NCI-H510A (cell line): ENCODE results near the gene IQCE.
"Not testable (repeated sequence)": the region's sequence is repeated elsewhere in the genome, so short reads cannot be mapped to it uniquely, and the experiment has no call there.

Experiments used
- DNase-seq: peaks from one replicate; lab custom pipeline; 2025; lab: John Stamatoyannopoulos, UW

IQCE gene

DNA sequence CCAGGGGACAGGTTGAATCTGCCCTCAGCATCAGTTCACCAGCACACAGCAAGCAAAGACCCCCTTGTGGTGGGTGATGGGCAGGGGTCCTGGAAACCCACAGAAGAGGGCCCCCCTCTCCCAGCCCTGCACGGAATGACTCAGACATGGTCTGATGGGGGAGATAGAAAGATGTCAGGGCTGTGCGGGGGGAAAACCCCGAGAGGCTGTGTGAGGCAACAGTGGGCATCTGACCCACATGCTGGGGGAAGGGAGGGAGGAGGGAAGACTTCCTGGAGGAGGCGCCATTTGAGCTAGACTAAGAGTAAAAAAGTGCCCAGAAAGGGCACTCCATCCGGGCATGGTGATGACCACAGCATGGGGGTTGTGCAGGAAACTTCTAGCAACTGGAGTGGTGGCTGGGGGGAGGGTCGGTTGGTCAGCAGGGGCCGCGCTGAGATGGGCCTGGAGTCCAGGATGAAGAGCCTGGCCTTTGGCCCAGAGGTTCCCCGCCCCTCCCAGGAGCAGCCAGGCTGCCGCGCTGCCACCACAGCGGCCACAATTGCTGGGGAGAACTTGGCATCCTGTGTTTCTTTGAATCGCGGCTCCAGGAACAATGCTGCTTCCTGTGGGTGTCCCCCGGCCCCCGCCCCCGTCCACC, 36.7 kb upstream of the IQCE start:
- no peak for DNase-seq

DNA sequence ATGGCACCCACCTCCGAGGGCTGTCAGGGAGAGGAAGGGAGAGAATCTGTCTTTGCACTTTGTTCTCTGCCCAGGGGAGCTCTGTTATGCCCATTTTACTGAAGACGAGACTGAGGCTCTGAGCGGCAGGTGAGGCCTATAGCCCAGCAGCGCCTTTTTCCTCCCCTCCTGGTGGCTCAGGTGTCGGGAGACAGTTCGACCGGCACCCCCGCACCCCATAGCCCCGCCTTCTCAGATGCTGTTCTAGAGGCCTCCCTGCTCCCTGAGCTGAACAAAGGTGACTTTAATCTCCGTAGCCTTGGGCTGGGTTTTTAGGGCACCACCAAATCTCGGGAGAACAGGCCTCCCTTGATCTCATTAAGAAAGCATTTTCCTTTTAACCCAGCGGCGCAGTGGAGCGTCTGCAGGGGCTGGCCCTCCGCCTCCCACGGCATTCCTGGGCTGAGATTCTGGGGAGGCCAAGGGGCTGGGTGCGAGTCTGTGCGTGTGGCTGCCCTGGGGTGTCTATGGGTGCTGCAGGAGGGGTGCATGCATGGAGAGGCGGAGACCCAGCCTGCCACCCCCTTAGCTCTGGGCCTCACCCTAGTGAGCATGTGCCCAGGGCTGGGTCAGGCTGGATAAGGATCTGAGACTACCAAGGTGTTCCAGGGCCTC, 35.9 kb upstream of the IQCE start:
- DNase-seq: peak; percentile 85

DNA sequence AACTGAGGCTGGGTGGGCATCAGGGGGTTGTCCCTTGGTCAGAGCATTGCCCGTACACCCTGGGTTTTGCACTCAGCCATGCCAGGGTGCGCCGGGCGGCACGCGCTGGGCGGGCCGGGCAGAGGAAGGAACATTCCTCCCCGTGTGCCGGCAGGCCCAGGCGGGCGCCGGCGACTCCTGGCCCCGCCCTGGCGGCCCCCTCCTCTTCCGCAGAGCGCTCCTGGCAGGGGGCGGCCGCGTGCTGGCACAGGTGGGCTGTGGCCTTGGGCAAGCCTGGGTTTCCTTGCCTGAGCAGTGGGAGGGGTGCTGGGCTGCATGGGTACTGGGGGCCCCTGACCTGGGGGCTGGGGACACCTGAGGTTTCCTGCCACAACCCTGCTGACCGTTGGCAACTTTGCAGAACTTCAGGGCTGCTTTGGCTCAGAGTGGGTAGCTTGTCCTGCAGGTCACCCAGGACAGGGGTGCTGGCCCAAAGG, 35.3 kb upstream of the IQCE start:
- DNase-seq: peak; percentile 99

DNA sequence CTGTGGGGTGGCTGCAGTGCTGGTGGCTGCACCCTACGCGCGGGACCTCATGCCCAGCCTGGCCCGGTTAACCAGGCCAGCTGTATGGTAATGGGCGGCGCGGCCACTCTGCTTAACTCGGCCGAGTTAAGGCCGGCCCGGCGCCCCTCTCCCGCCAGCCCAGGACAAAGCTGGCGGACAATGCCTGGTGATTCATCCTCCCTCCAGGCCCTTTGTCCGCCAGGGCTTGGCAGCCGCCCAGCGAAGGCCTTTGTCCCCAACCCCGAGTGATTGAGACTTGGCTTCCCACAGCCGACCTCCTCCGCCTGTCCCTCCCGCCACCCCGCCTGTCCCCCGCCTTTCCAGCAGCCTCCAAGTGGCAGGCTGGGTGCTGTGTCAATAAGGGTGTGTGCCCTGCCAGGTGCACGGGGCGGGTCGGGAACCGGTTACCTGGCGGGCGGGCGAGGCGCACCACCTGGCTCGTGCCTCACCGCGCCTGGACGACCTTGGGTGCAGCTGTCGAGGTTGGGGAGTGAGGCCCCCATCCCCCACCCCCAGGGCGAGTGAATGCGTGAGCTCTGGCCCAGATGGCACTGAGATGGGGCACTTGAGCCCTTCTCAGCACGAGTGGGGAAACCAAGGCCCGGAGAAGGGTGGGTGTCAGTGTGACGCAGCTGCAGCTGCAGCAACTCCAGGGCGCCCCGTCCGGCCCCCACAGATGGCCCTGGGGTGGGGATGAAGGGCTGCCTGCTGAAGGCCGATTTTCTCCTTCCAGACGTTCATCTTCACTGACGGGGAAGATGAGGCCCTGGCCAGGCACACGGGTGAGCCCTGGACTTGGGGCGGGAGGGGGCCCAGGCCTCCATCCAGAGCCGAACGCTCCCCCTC, 34.6 kb upstream of the IQCE start:
- peak; percentile 100 for DNase-seq

DNA sequence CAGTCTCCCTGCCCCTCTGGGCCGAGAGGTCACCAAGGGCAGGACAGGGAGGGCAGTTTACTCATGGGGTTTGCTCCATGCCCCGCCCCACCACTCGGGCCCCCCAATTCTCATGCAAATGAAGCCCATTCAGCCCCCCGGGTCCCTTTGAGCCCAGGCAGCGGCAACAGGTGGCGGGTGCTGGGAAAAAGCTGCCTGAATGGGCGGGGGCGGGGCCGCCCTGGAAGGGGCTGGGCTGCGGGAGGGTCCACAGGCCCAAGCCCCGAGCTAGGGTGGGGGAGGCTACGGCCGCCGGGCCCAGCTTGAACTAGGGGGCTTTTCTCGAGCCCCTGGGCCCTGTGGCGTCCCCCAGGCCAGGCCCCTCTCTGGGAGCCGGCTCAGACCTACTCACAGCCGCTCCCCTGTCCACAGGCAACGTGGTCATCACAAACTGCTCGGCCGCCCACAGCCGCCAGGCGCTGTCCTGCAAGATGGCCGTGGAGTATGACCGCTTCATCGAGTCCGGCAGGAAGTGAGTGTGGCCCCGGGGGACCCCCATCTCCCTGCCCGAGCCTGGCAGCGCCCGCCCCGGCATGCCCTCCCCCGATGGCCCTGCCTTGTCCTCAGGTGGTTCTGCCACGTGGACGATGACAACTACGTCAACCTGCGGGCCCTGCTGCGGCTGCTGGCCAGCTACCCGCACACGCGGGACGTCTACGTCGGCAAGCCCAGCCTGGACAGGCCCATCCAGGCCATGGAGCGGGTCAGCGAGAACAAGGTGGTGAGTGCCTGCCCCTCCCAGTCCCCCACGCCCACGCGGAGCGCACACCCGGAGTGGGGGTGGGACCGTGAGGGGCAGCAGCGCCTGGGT, 33.7 kb upstream of the IQCE start:
- DNase-seq: peak; percentile 76

DNA sequence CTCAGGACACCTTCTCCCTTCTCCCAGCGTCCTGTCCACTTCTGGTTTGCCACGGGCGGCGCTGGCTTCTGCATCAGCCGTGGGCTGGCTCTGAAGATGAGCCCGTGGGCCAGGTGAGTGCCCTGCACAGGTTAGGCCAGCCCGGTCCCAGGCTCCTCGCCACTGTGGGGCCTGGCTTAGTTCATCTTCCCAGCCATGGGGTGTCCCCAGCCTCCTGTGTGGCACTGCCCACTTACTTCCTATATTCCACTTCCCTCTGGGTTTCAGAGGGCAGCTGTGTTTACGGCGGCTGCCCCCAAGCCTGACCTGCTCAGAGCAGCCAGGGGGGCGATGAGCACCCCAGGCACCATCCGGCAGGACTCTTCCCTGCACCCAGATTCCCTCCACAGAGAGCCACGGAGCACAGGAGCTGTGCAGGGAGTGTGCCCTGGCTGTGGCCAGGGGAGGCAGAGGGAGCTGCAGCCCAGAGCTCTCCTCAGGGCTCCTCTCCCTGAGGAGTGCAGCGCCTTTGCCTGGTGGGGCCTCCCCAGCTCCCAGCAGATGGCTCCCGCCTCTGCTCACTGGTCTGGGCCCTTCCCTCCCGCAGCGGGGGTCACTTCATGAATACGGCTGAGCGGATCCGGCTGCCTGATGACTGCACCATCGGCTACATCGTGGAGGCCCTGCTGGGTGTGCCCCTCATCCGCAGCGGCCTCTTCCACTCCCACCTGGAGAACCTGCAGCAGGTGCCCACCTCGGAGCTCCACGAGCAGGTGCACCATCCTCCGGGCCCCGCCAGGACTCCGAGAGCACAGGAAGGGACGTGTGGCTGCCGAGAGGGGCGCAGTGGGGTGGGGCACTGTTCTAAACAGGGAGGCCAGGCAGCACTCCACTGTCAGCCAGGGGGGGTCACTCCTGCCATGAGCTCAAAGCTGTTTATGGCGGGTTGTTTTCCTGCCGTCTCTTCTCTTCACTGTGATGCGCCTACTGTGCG, 32.8 kb upstream of the IQCE start:
- peak; percentile 98 for DNase-seq

DNA sequence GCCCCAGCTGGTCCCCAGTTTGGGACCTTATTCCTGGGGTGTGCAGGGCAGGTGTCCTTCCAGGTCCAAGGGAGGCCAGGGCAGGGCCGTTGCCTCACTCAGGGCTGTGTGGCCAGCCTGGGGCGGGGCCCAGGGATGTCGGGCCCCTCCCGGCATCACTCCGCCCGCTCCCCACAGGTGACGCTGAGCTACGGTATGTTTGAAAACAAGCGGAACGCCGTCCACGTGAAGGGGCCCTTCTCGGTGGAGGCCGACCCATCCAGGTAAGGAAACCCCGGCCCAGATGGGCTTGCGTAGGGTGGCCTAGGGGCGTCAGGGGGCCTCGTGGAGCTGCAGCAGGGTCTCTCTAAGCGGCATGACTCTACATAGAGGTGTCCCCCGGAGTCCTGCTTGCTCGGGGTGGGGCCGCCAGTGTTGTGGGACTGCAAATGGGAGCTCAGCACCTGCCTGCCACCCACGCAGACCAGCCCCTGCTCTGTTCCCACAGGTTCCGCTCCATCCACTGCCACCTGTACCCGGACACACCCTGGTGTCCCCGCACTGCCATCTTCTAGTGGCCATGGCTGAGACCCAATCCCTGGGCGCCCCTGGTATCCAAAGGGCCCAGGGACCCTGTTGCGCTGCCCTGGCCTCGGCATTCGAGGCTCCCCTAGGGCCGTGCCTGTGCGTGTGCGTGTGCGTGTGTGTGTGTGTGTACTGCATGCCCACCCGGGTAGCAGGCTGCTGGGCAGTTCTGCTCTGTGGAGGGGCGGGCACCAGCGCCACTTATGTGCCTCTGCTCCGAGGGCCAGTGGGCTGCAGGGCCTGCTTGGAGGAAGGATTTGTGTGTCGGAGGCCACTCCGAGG, 31.9 kb upstream of the IQCE start:
- DNase-seq: no peak

DNA sequence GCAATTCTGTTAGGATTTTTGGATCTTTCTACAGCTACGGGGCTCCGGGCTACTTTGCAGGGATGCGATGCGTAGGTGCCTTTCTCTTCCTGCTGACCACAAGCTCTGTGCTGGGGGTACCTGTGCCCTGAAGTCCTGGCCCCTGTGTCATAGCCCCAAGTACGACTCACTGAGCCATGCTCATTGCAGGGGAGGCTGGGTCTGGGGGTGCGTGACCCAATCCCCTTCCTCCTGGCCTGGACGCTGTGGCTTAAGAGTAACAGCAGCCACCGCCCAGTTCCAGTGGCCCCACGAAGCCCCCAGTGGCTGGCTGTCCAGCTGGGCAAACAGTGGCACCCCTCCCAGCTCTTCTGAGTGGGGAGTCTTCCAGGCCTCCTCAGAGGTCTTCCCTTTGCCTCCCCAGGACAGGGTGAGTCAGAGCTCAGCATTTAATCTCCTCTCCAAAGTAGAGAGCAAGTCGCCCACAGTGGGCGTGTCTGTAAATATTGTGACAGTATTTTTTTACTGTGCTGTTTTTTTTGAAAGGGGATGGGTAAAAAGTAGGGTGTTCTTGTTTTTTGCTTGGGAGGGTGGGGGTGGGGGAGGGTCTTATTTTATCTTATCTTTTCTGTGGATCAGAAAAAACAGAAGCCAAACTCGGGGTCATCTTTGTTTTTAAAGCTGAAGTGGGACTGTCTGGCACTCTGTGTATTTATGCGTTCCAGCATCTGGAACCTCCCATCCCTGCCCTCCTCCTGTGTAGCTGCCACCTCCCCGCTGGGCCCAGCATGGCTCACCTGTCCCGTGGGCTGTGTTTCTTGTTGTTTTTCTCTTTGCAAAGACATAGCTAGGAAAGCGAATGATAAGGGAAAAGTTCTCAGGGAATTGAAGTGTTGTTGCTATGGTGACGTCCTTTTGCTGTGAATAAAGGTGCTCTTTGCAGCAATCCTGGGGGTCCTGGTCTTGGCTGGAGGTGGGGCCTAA, 31.0 kb upstream of the IQCE start:
- peak; percentile 86 for DNase-seq

DNA sequence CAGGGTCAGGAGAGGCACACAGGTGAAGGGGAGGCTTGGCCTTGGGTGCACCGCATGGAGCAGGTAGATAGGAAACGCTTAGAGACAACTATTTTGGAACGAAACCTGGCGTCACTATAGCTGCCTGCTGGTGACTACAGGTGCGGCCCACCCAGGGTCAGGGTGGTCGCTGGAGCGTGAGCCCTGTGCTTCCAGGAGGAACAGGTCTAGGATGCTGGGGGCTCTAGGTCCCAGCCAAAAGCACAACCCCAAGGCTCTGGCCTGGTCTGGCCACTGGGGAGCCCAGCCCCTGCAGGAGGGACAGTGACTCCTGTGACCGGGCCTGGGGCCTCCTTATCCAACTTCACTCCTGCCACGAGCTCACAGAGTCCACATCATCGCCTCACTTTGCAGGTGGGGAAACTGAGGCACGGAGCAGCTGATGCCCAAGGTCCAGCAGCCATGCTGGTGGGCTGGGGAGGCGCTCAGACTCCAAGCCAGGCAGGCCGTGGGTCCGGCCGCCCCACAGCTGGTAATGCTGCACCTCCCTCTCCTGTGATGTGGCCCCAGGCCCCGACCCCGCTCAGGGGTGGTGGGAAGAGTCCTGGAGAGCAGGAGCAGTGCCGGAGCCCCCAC, 30.2 kb upstream of the IQCE start:
- no peak for DNase-seq

DNA sequence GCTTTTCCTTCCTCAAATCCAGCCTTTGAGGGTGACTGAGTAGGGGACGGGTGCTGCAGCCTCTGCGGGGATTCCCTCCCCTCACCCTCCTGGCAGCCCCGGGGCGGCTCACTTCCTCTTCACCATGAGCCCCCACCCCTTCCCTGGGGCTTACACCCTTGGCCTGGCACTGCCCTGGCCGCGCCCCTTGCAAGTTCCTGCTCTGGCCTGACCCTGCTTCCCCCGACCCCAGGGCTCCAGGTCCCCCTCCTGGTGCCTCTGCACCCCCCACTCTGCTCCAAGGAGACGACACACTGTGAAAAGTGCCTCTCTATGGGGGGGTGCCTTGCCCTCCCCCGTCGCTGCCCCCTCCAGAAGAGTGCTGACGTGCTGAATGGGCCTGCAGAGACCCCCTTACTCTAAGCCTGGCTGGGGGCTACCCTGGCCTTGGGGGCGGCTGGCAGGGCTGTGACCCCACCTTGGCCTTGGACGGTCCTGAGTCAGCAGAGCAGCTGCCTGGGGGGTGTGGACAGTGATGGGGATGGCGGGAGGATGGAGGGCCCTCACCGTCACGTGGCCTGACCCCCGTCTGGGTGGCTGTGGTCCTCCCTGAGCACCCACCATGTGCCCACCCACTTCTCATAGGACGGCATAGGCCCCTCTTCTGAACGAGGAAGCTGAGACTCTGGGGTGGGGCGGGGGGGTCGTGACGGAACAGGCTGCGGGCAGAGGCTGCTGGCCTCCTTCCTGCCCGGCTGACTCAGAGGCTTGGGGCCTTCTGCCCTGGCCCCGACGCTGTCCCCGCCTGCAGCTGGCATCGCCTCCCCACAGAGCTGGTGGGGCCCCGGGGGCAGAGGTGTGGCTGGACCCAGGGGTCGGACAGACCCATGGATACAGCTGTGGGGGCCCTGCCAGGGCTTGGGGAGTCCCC, 29.4 kb upstream of the IQCE start:
- no peak for DNase-seq

DNA sequence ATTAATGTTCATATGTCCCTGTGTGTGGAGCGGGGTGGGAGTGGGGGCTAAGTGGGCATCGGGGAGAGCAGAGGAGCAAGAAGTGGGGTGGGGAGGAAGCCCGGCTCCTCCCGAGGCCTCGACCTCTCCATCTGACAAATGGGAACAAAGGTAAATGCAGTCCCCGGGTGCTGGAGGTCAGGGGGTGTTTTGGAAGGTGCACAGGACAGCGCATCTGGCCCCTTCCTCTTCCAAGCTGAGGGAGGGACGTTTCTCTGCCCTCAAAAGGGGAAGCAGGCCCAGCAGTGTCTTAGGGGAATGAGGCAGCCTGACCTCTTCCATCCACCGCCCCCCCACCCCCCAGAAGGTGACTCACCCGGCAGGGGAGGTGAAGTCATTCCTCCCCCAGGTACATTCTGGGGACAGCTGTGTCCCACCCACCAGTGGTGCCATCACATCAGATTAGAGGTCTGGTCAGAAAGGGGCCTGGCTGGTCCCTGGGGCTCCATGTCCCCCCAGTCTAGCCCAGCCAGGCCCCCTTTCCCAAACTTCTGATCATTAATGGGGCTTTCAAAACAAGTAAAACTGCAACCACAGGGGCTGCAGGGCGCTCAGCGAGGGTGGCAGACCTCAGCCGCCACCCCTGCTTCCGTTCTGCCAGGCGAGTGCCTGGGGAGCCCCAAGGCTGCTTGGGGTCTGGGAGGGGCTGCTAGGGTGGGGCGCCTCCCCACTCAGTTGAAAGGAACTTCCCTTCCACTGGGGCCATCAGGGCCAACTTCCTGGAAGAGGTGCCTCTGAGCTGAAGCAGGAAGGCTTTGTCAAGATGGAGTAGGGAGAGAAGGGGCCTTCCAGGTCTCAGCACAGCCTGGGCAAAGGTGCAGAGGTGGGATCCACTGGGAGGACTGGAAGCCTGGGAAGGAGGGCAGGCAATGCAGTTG, 28.4 kb upstream of the IQCE start:
- peak; percentile 63 for DNase-seq

DNA sequence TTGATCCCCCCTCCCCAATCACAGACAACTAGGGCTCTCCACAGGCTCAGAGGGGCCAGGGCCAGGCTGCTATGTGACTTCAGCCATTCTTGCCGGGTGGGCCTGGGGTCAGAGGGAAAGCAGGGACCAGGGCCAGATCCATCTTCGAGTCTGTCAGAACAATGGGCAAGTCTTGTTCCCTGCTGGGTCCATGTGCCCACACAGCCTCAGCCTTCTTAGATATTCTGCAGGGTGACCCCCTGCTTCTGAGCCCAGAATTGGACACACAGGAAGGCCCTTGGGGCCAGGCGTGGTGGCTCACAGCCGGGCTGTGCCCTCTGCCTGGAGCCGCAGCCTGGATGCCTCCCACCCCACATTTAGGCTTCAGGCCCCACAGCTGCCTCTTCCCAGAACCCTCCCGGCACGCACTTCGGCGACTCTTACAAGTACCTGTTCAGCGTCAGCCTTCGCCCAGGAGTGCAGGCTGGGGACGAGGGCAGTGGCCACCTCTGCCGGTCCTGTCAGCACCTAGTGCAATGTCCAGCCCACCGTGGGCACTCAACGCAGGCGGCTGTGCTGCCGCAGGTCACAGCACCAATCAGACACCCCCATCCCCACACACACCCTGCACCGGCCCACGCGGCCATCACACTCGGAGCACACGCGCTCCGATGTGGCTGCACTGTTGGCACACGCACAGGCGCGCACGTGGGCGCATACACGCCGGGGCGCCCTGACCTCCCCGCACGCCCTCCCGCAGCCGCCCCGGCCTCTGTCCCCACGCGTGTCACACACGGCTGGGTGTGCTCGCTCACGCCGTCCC, 27.6 kb upstream of the IQCE start:
- peak; percentile 87 for DNase-seq

DNA sequence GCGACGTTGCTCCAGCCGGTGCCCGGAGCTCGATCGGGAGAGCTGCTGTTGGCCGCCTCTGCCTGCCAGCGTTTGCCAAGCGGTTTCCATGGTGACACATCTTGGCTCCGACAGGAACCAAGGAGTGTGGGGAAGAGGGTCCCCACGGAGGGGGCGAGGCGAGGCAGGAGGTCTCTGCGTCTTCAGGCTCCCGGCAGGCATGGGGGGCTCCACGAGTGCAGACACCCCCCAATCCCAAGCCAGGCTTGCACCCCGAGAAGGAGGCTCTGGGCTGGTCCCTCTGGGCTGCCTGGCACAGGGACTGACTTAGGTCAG, 27.0 kb upstream of the IQCE start:
- DNase-seq: not testable (repeated sequence)

DNA sequence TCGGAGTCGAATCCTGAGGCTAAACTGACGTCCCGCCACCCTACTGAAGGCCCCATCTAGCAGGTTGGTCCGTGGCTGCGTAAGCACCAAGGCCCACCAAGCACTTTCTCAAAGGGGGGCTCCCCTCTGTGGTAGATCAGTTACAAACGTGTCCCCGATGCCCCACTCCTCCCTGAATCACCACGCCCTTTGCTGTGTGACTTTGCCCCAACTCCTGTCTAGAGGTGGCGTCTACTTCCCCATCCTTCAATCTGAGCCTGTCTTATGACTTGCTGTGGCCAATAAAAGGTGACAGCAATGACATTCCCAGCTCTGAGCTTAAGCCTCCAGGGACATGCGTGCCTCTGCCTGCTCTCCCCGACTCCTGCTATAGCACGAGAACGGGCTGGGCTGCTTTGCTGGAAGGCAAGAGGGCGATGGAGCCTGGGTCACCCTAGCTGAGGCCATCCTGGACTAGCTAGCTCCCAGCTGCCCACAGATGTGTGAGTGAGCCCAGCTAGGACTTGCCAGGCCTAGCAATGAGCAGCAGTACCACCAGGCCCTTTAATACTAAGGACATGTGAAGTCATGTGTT, 26.5 kb upstream of the IQCE start:
- DNase-seq: not testable (repeated sequence)

DNA sequence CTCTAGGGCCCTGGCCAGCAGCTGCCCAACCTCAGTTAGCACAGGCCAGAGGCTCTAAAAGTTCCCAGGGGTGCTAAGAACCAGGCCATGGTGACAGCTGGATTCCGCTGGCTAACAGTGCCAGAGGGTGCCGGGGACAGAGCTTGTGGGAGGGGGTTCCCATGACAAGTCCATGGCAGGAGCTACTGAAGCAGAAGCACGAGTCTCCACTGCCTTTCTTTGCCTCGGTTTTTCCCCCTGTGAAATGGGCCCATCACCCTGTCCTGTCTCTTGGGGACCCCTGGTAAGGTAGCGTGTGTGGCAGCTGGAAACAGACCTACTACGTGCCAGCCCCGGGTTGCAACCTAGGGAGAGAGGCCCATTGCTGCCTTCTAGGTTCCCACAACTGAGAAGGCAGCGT, 26.0 kb upstream of the IQCE start:
- not testable (repeated sequence) for DNase-seq
